Measurements from ENCODE around the gene GHRH.

The GHRH gene

GRCh38 chr20:37202267-37202943 is 59.2 kb downstream of the GHRH start:
- no peak for DNase-seq (ENCODE audit: low read depth)

GRCh38 chr20:37201827-37202162 is 59.8 kb downstream of the GHRH start:
- DNase-seq (ENCODE audit: low read depth) = no peak

Measured in activated T-cell treated with anti-CD3 and anti-CD28 coated beads for 1 hour (primary cell).